K562 (cell line): ENCODE data around the gene MYO10.

Experiments
- ASH1L ChIP-seq: fragments of 450-650 bp; IDR thresholded peaks from 2 replicates; pipeline ENCODE4 v1.6.1; 2018; ENCODE audit warnings: borderline replicate concordance, mild to moderate bottlenecking, low read depth; ENCODE audit not compliant: partially characterized antibody
- CBFA2T3 ChIP-seq: fragments of 450-650 bp; IDR thresholded peaks from 2 replicates; pipeline ENCODE4 v1.6.1; 2017
- CTCF ChIP-seq, 3 experiments: IDR thresholded peaks in 2 of 3; conservative IDR thresholded peaks in 1 of 3; 2 replicates each; pipeline ENCODE4 v1.5.1; 2011 to 2012; ENCODE audit warnings: low read length in 3 of 3, mild to moderate bottlenecking in 3 of 3, control low read depth in 2 of 3, improper control_type of control experiment in 1 of 3, inconsistent platforms in 1 of 3, low read depth in 1 of 3, mixed read lengths in 1 of 3, moderate library complexity in 1 of 3; ENCODE audit not compliant: insufficient read depth in 2 of 3
- GMEB1 ChIP-seq: fragments of 250-450 bp; sonication (Bioruptor Pico); IDR thresholded peaks from 2 replicates; pipeline ENCODE4 v1.4.0; 2020; ENCODE audit warnings: mild to moderate bottlenecking
- JUND ChIP-seq, 2 experiments: IDR thresholded peaks; 2 replicates in 1 of 2; 3 replicates in 1 of 2; pipeline ENCODE4 v1.6.1; 2011; ENCODE audit warnings: borderline replicate concordance in 2 of 2, low read depth in 2 of 2, low read length in 2 of 2, improper control_type of control experiment in 1 of 2, missing biosample characterization in 1 of 2, missing genetic modification characterization in 1 of 2, missing genetic modification reagents in 1 of 2
- MAX ChIP-seq: sonication (generic); formaldehyde crosslinking; IDR thresholded peaks from 2 replicates; pipeline ENCODE4 v1.9.0; 2022; ENCODE audit warnings: mild to moderate bottlenecking, missing genetic modification reagents
- NBN ChIP-seq: fragments of 450-650 bp; IDR thresholded peaks from 2 replicates; pipeline ENCODE4 v1.6.1; 2016; ENCODE audit warnings: low read depth, mild to moderate bottlenecking
- TAF1 ChIP-seq: IDR thresholded peaks from 2 replicates; pipeline ENCODE4 v1.6.1; 2011; ENCODE audit warnings: mild to moderate bottlenecking, low read length, moderate library complexity; ENCODE audit not compliant: insufficient read depth, control insufficient read depth, severe bottlenecking; ENCODE audit errors: extremely low read depth
- ZNF175 ChIP-seq: fragments of 200-800 bp; sonication (Bioruptor generic); IDR thresholded peaks from 2 replicates; pipeline ENCODE4 v1.6.1; 2016; ENCODE audit warnings: low read depth, mild to moderate bottlenecking, missing genetic modification characterization, missing compliant biosample characterization
- ZNF449 ChIP-seq: fragments of 250-450 bp; sonication (Bioruptor Pico); IDR thresholded peaks from 2 replicates; pipeline ENCODE4 v1.8.0; 2022; ENCODE audit warnings: moderate library complexity, mild to moderate bottlenecking, inconsistent platforms

GRCh38 chr5:16757146-16757545, 178.9 kb downstream of the MYO10 start:
- TF ChIP-seq ASH1L (no peak), GMEB1 (CRISPR knock-in tag) (no peak), JUND (IDR thresholded peaks at IDR 0.05; ENCODE audit: borderline replicate concordance, low read depth, low read length) (no peak), JUND (tag; IDR thresholded peaks at IDR 0.05; ENCODE audit: borderline replicate concordance, low read depth, low read length) (no peak), TAF1 (no peak), MAX (CRISPR knock-in tag) (no peak), ZNF175 (CRISPR knock-in tag) (no peak), NBN (no peak), CBFA2T3 (no peak), ZNF449 (CRISPR knock-in tag) (no peak), CTCF (IDR thresholded peaks at IDR 0.05 in 2 of 3, conservative IDR thresholded peaks at IDR 0.05 in 1 of 3; ENCODE audit: insufficient read depth in 2 of 3, low read depth in 1 of 3, low read length in 3 of 3) (no peak)
